CD14-positive monocyte (primary cell): ENCODE results near the gene IGFBP7. TPM values are rescaled to one million over a fixed set of nuclear protein-coding genes. Genes with fewer than 3 reads are reported as not detected.

Experiments used
- DNase-seq, 3 donors: peaks; one replicate each; pipeline ENCODE4 v3.0.0-alpha.2; 2011 to 2022
- H2AFZ ChIP-seq: 2 replicates; pipeline ENCODE4 v1.6.0; 2012; ENCODE audit warnings: mild to moderate bottlenecking, low read depth, low read length, inconsistent platforms; ENCODE audit not compliant: insufficient read depth, poor library complexity, severe bottlenecking
- H3K27ac ChIP-seq, 2 donors: 1 replicate in 1 of 2; 2 replicates in 1 of 2; pipeline ENCODE4 v1.5.1; 2012 to 2013; ENCODE audit warnings: low read length in 2 of 2, control low read depth in 1 of 2, inconsistent platforms in 1 of 2, low read depth in 1 of 2, mild to moderate bottlenecking in 1 of 2
- H3K27me3 ChIP-seq, 2 donors: one replicate each; pipeline versions ENCODE4 v1.6.0 to v1.6.1; 2011 to 2013; ENCODE audit warnings: low read length in 2 of 2; ENCODE audit not compliant: control insufficient read depth in 2 of 2, insufficient read depth in 2 of 2
- H3K36me3 ChIP-seq, 2 donors: replicated peaks in 1 of 2; 1 replicate in 1 of 2; 2 replicates in 1 of 2; pipeline versions ENCODE4 v1.5.1 to v1.6.1; 2012 to 2013; ENCODE audit warnings: low read length in 2 of 2, control low read depth in 1 of 2, inconsistent platforms in 1 of 2, mild to moderate bottlenecking in 1 of 2; ENCODE audit not compliant: insufficient read depth in 2 of 2, control insufficient read depth in 1 of 2
- H3K4me1 ChIP-seq, 2 donors: 1 replicate in 1 of 2; 2 replicates in 1 of 2; pipeline versions ENCODE4 v1.5.1 to v1.6.1; 2012 to 2013; ENCODE audit warnings: low read length in 2 of 2, control low read depth in 1 of 2, inconsistent platforms in 1 of 2, mild to moderate bottlenecking in 1 of 2, moderate library complexity in 1 of 2; ENCODE audit not compliant: insufficient read depth in 2 of 2, control insufficient read depth in 1 of 2
- H3K4me2 ChIP-seq: replicated peaks from 2 replicates; pipeline ENCODE3; 2012; ENCODE audit warnings: low read length, moderate library complexity, mild to moderate bottlenecking; ENCODE audit not compliant: poor library complexity, severe bottlenecking; ENCODE audit errors: extremely low read depth
- H3K4me3 ChIP-seq, 3 experiments: fragments of 200-600 bp in 1 of 3; sonication (generic) in 1 of 3; replicated peaks in 1 of 3; 1 replicate in 2 of 3; 2 replicates in 1 of 3; pipeline ENCODE4 v1.5.1; 2011 to 2013; ENCODE audit warnings: low read length in 3 of 3, mild to moderate bottlenecking in 3 of 3, control low read depth in 2 of 3, low read depth in 2 of 3, inconsistent platforms in 1 of 3, moderate library complexity in 1 of 3
- H3K79me2 ChIP-seq: 2 replicates; pipeline ENCODE4 v1.6.0; 2012; ENCODE audit warnings: mild to moderate bottlenecking, control low read depth, inconsistent platforms, low read length, moderate library complexity; ENCODE audit not compliant: insufficient read depth
- H3K9ac ChIP-seq: 2 replicates; pipeline ENCODE4 v1.6.0; 2017; ENCODE audit warnings: low read length, mild to moderate bottlenecking; ENCODE audit not compliant: insufficient read depth, poor library complexity, severe bottlenecking
- H3K9me3 ChIP-seq, 2 donors: replicated peaks in 1 of 2; 1 replicate in 1 of 2; 2 replicates in 1 of 2; pipeline versions ENCODE4 v1.5.1 to v1.6.1; 2012 to 2013; ENCODE audit warnings: low read length in 2 of 2, control low read depth in 1 of 2; ENCODE audit not compliant: control insufficient read depth in 1 of 2, insufficient read depth in 1 of 2
- H4K20me1 ChIP-seq: 2 replicates; pipeline ENCODE4 v1.6.0; 2012; ENCODE audit warnings: mild to moderate bottlenecking, low read length, control low read depth, moderate library complexity; ENCODE audit not compliant: insufficient read depth
- H3K27ac Mint-ChIP-seq, 7 donors: one replicate each; pipeline ENCODE4 v1.8.0; 2020; ENCODE audit warnings: mild to moderate bottlenecking in 7 of 7, mixed read lengths in 7 of 7, moderate library complexity in 6 of 7, inconsistent platforms in 2 of 7
- H3K27me3 Mint-ChIP-seq, 3 donors: one replicate each; pipeline ENCODE4 v1.8.0; 2021 to 2022; ENCODE audit warnings: low read depth in 3 of 3, mild to moderate bottlenecking in 3 of 3, mixed read lengths in 3 of 3, moderate library complexity in 3 of 3, inconsistent platforms in 1 of 3
- H3K36me3 Mint-ChIP-seq, 2 donors: one replicate each; pipeline ENCODE4 v1.8.0; 2020; ENCODE audit warnings: mixed read lengths in 2 of 2, inconsistent platforms in 1 of 2, mild to moderate bottlenecking in 1 of 2
- H3K4me1 Mint-ChIP-seq: one replicate; pipeline ENCODE4 v1.8.0; 2020; ENCODE audit warnings: mild to moderate bottlenecking, mixed read lengths
- H3K4me3 Mint-ChIP-seq, 2 donors: one replicate each; pipeline ENCODE4 v1.8.0; 2020; ENCODE audit warnings: mild to moderate bottlenecking in 2 of 2, mixed read lengths in 2 of 2, moderate library complexity in 1 of 2
- H3K9me3 Mint-ChIP-seq, 7 donors: one replicate each; pipeline ENCODE4 v1.8.0; 2020 to 2022; ENCODE audit warnings: mixed read lengths in 7 of 7, mild to moderate bottlenecking in 6 of 7, moderate library complexity in 6 of 7, inconsistent platforms in 2 of 7
- WGBS: methylation state at CpG from one replicate; pipeline ENCODE4 v1.1.5; 2013; ENCODE audit warnings: missing lambda C conversion rate; ENCODE audit not compliant: insufficient coverage; 5-methylcytosine and 5-hydroxymethylcytosine counted together
- intact Hi-C, 2 donors: fragments of 100-400 bp; cut with micrococcal nuclease; formaldehyde crosslinking; loops; one replicate each; pipeline versions ENCODE4 v1.15.0 to v1.15.1; 2023
- polyA plus RNA-seq, 3 donors: library from polyadenylated mRNA; depleted of rRNA in 1 of 3; unstranded in 2 of 3; stranded (reverse) in 1 of 3; fragments of 300-500 nt in 2 of 3; fragments of >200 nt in 1 of 3; fragmentation: Illumina TruSeq in 2 of 3; gene quantifications; 1 replicate in 2 of 3; 2 replicates in 1 of 3; pipeline ENCODE4 v1.2.3, GENCODE V29; 2012 to 2021
- small RNA-seq: library from RNA; depleted of rRNA; stranded (forward); fragments of <200 nt; gene quantifications from one replicate; pipeline ENCODE3, GENCODE V24; 2012; ENCODE audit warnings: low read depth; ENCODE audit not compliant: insufficient read length
- TF ChIP-seq, protein P1 (sequence below): fragments of 200-600 bp; IDR thresholded peaks from one replicate; pipeline ENCODE4 v1.8.0; 2022; ENCODE audit warnings: antibody characterized with exemption, mild to moderate bottlenecking

The IGFBP7 gene
- polyA plus RNA-seq, 3 donors: 23.1 to 53.1 (median 46.9) TPM

- Mint-ChIP-seq H3K4me3 (no peak overlapping the region), H3K27me3 (no peaks in the 10 kb centered on the region), H3K9me3 (no peaks in the 10 kb centered on the region), H3K4me1 (peaks cover 29% of the 10 kb centered on the region), H3K36me3 (peaks cover 21 to 36% of the 10 kb centered on the region in 2 donors), H3K27ac (peak overlapping the region in 3 of 7 donors; percentile 10 to 76 (median 35))
- intact Hi-C loops: no loop called here
- DNase-seq: no peak
- Histone ChIP-seq H3K9ac (no peak overlapping the region), H3K4me3 (no peak overlapping the region), H3K27me3 (no peaks in the 10 kb centered on the region), H3K4me1 (peaks cover 15 to 21% of the 10 kb centered on the region in 2 donors), H3K36me3 (peaks cover 13 to 42% of the 10 kb centered on the region in 2 donors), H3K9me3 (no peaks in the 10 kb centered on the region), H3K27ac (peak overlapping the region in 1 of 2 donors; percentile 31), H3K4me2 (no peak overlapping the region), H2AFZ (no peak overlapping the region), H3K79me2 (peaks cover 87% of the 10 kb centered on the region), H4K20me1 (peaks cover 81% of the 10 kb centered on the region)
- TF ChIP-seq, protein P1, sequence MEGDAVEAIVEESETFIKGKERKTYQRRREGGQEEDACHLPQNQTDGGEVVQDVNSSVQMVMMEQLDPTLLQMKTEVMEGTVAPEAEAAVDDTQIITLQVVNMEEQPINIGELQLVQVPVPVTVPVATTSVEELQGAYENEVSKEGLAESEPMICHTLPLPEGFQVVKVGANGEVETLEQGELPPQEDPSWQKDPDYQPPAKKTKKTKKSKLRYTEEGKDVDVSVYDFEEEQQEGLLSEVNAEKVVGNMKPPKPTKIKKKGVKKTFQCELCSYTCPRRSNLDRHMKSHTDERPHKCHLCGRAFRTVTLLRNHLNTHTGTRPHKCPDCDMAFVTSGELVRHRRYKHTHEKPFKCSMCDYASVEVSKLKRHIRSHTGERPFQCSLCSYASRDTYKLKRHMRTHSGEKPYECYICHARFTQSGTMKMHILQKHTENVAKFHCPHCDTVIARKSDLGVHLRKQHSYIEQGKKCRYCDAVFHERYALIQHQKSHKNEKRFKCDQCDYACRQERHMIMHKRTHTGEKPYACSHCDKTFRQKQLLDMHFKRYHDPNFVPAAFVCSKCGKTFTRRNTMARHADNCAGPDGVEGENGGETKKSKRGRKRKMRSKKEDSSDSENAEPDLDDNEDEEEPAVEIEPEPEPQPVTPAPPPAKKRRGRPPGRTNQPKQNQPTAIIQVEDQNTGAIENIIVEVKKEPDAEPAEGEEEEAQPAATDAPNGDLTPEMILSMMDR: no peak
- WGBS: no CpG with 5 or more reads among the region's 4 CpGs
These were observed 128.4 kb downstream of the IGFBP7 start for GRCh38 chr4:56981795-56982201.

Small RNA genes within 50 kb of the gene (small RNA-seq; reads per million reads assigned to genes)
- not detected for gene RNU6-998P

Other genes with a start within 250 kb of the IGFBP7 start
- gene REST, start 202.5 kb downstream of the IGFBP7 start, polyA plus RNA-seq: 10 to 100 TPM in 2 of 3 donors, 1 to 10 TPM in 1; 6.3 to 71.2 (median 44.2) TPM
- gene NOA1, start 132.8 kb downstream of the IGFBP7 start, polyA plus RNA-seq: 10 to 100 TPM; 10.4 to 12.6 (median 11.5) TPM
- gene POLR2B, start 131.5 kb downstream of the IGFBP7 start, polyA plus RNA-seq: 10 to 100 TPM; 29.0 to 42.1 (median 36.1) TPM